ENCODE measurements around the gene PRPS2.

The PRPS2 gene

GRCh38 chrX:12819222-12819621 lies 28.0 kb downstream of the PRPS2 start:
- no peak for DNase-seq

DNA sequence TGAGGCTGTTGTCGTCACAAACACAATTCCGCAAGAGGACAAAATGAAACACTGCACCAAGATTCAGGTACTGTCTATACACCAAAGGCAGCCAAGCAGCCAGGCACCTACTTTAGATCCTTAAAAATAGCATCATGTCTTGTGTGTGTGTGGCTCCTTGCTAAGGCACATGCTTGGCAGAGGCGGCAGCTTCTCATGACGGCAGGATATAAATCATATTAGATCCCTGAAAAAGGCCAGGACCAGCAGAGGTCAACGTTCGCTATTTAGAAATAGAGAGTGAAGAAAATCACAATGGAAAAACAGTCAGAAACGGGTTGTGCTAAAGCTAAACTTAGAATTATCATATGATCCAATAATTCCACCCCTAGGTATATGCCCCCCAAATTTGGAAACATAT lies 29.5 kb downstream of the PRPS2 start:
- DNase-seq = no peak

- DNase-seq = no peak
These were observed 33.7 kb downstream of the PRPS2 start for GRCh38 chrX:12824944-12825343.

GRCh38 chrX:12825801-12826200 lies 34.6 kb downstream of the PRPS2 start:
- no peak for DNase-seq

DNA sequence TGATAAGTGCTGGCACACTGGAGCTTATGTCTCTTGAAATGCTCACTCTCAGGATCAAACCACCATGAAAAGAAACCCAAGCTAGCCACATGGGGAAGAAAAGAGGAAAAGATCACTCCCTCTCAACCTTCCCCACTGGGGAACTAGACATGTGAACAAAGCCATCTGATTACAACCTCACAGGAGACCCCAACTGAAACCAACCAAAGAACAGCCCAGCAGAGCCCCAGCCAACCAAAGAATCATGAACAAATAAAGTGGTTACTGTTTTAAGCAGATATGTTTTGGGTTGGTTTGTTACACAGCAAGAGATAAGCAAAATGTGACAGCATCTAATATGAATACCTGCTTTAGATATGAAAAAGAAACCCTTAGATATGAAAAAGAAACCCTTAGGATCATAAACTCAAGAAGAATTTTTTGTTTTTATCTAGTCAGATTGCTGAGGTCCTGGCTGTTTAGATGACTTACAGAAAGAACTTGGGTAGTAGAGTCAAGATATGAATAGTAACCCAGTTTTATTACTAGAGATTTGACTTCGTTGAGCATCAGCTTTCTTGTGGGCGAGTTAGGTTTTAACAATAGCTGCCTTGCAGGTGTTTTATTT lies 52.0 kb downstream of the PRPS2 start:
- DNase-seq = no peak

DNA sequence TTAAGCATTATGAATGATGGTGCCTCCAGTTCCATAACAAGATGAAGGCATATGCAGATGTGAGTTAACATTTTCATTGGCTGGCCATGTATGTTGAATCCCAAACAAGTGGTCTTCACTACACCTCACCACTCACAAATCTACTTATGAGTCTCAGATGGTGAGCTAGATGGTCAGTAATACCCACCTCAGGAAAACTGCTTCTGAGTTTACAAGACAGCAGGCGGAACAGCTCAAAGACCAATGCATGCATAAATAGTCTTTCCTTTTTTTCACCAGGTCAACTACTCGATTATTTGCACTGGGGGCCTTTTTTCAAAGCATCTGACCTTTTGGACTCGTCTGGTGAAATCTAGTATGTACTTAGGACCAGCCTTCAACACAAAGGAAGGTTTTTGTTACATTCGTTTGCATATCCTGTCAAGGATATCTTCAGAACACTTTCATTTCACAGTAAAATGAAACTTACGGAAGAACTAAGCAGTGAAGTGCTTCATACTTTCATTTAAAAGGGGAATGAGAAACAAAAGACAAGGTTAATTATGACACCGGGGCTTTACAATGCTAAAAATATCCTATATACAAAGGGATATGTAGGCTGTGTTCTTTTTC lies 52.6 kb downstream of the PRPS2 start:
- no peak for DNase-seq

GRCh38 chrX:12844319-12844718 lies 53.1 kb downstream of the PRPS2 start:
- no peak for DNase-seq

GRCh38 chrX:12865359-12865758 lies 74.1 kb downstream of the PRPS2 start:
- DNase-seq = no peak

DNA sequence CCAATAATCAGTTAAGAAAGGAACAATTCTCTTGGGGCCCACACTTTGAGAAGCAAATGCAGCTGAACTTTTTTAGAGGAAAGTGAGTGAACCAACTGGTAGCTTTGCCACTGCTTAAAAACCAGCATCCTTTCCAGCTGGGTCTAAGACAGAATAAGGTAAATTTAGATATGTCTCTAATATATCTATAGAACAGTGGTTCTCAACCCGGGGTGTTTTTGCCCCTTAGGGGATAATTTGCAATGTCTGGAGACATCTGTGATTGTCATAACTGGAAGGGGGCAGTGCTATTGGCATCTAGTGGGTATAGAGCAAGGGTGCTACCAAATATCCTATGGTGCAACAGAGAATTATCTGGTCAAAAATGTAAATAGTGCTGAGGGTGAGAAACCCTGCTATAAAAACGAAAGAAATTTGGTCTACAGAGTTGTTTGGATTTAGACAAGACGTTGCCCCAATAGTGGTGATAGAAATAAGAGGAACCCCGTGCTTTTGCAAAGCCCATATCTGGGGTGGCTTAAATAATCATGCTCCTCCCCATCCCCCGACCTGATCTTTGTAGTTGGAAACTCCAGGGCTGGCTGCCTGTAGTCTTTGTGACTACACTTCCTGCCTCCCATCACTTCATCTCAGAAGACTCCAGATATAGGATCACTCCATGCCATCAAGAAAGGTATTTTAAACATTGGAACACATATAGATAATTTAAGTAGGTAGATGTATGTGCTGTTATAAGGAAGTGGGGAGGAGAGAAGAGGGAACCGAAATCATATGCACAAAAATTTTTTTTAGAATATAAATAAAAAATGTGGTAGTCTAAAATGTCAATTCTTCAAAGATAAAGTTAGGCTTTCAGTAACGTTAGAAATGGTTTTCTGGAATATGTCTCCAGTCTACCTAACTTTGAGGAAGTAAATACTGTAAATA lies 75.5 kb downstream of the PRPS2 start, which contains the start of gene TLR7:
Gene TLR7 (plus strand): TSS at position 622 of the 927 bp plus-strand sequence. CDS start 507 bp downstream, outside the sequence.
- no peak for DNase-seq

GRCh38 chrX:12867685-12868084 lies 76.5 kb downstream of the PRPS2 start:
- DNase-seq = no peak

DNA sequence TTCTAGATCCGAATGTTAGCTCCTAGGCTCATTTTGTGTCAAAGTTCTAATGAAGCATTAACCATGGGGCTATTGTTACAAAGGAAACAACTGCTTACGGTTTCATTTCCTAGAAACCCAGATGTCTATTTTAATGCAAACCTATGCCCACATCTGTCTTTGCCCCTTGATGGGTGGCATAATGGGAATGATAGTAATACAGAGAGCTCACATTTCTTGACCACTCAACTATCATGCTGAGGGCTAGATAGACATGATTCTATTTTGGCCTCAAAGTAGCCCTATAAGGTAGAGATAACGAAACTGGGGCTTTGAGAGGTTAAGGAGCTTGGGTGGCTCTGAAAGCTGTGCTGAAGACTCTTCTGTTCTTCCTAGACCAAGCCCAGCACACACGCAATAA lies 77.5 kb downstream of the PRPS2 start:
- no peak for DNase-seq

- DNase-seq = no peak
These were observed 80.0 kb downstream of the PRPS2 start for GRCh38 chrX:12871257-12871656.

- no peak for DNase-seq
These were observed 81.5 kb downstream of the PRPS2 start for GRCh38 chrX:12872741-12873140.
